ENCODE data around the gene HIGD1A. TPM values are rescaled to one million over a fixed set of nuclear protein-coding genes. Genes with fewer than 3 reads are reported as not detected.

HIGD1A gene
- polyA plus RNA-seq, 1 of the 3 experiments (the other 2 are of a cell fraction): 72.1 TPM

DNA sequence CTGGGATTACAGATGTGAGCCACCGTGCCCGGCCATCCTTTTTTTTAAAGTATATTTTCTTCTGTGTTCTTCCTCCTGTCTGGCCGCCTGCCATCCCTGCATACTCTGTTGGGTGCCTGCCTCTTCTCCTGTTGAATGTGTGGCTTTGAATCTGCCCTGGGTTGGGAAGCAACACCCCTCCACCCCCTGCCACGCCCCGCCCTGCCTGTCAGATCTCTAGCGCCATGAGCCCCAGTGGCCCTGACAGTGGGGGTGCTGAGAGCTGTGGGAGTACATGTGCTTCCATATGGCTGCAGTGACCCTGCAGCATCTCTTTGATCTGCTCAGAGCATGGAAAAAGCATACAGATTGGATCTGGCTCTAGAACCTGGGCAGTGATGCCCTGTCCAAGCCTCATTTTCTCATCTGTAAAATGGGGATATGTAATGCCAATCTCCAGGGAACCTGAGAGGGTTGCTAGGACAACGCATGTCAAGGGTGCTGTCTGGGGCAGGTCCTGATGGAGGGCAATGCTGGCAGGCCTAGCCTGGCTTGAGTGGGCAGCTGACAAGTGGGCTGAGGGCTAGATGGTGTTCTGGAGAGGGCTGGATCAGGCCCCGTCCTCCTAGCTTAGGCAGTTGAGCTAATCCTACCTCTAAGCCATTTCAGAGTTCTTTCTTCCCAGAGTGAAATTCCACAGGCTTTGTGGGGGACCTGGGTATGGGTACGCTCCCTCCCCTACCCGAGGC lies 55.1 kb downstream of the HIGD1A start (continued):
- TF ChIP-seq, protein P1, sequence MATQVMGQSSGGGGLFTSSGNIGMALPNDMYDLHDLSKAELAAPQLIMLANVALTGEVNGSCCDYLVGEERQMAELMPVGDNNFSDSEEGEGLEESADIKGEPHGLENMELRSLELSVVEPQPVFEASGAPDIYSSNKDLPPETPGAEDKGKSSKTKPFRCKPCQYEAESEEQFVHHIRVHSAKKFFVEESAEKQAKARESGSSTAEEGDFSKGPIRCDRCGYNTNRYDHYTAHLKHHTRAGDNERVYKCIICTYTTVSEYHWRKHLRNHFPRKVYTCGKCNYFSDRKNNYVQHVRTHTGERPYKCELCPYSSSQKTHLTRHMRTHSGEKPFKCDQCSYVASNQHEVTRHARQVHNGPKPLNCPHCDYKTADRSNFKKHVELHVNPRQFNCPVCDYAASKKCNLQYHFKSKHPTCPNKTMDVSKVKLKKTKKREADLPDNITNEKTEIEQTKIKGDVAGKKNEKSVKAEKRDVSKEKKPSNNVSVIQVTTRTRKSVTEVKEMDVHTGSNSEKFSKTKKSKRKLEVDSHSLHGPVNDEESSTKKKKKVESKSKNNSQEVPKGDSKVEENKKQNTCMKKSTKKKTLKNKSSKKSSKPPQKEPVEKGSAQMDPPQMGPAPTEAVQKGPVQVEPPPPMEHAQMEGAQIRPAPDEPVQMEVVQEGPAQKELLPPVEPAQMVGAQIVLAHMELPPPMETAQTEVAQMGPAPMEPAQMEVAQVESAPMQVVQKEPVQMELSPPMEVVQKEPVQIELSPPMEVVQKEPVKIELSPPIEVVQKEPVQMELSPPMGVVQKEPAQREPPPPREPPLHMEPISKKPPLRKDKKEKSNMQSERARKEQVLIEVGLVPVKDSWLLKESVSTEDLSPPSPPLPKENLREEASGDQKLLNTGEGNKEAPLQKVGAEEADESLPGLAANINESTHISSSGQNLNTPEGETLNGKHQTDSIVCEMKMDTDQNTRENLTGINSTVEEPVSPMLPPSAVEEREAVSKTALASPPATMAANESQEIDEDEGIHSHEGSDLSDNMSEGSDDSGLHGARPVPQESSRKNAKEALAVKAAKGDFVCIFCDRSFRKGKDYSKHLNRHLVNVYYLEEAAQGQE (IDR thresholded peaks at IDR 0.05; ENCODE audit: low read depth, low read length): no peak
- no peak for TF ChIP-seq MEF2A (IDR thresholded peaks at IDR 0.05; ENCODE audit: borderline replicate concordance, low read depth)
- TF ChIP-seq NFIC (IDR thresholded peaks at IDR 0.05; ENCODE audit: borderline replicate concordance): no peak
- no peak for TF ChIP-seq POLR2AphosphoS5 (IDR thresholded peaks at IDR 0.05; ENCODE audit: low read depth, low read length)
- TF ChIP-seq NRF1 (IDR thresholded peaks at IDR 0.05; ENCODE audit: low read depth, low read length): no peak

DNA sequence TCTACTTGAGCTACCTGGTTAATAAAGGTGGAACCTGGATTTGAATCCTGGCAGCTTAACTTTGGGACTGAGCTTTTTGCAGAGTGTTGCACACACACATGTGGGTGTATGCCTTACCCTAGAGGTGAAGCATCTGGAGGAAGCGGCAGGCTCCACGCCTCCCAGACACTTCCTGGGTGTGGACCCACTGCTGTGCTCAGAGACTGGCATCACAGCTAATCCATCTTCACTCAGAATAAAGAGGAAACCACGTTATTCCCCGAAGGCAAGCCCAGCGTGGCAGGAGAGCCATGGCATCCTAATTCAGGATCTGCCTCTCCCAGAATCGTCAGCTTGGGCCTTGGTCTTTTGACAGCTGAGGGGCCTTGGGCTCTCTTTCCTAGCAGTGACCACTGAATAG lies 56.7 kb downstream of the HIGD1A start:
- 32% methylated on average over 4 of the region's 6 CpGs for WGBS (ENCODE audit: low lambda C conversion rate)
- Histone ChIP-seq H3K79me2 (ENCODE audit: insufficient read depth) (no peaks in the 10 kb centered on the region), H3K36me3 (replicated peaks in 1 of 2; ENCODE audit: control insufficient read depth in 1 of 2, insufficient read depth in 2 of 2, low read length in 1 of 2) (no peaks in the 10 kb centered on the region), H3K4me1 (ENCODE audit: control insufficient read depth in 1 of 2, insufficient read depth in 2 of 2, low read depth in 1 of 2, low read length in 1 of 2) (no peaks in the 10 kb centered on the region), H3K9me3 (no peaks in the 10 kb centered on the region), H3F3A (replicated peaks; ENCODE audit: insufficient read depth) (no peaks in the 10 kb centered on the region), H3K27ac (ENCODE audit: low read depth in 2 of 2, low read length in 1 of 2) (no peak overlapping the region), H3K4me2 (no peak overlapping the region), H3K9ac (no peak overlapping the region), H2AFZ (ENCODE audit: low read depth) (no peak overlapping the region), H3K4me3 (ENCODE audit: low read depth in 2 of 2, low read length in 1 of 2) (no peak overlapping the region), H3K9me2 (no peaks in the 10 kb centered on the region), H3K27me3 (ENCODE audit: insufficient read depth) (no peaks in the 10 kb centered on the region), H4K20me1 (ENCODE audit: insufficient read depth) (no peaks in the 10 kb centered on the region)
- ChIA-PET CTCF (interaction anchor here (1.0 to 11.4 kb wide), 4 partner anchors 8 to 92 kb away, joined by 3 to 92 read pairs (median 6); no protein-coding TSS in a partner anchor), POLR2A (no interaction called here)
- TF ChIP-seq CHD2 (IDR thresholded peaks at IDR 0.05; ENCODE audit: low read length, partially characterized antibody) (no peak), MAX (IDR thresholded peaks at IDR 0.05; ENCODE audit: low read depth) (no peak), GATA2 (CRISPR knock-in tag; IDR thresholded peaks at IDR 0.05) (no peak), NRF1 (IDR thresholded peaks at IDR 0.05; ENCODE audit: low read depth, low read length) (no peak), FOXM1 (IDR thresholded peaks at IDR 0.05; ENCODE audit: low read depth) (no peak), FOSL2 (IDR thresholded peaks at IDR 0.05; ENCODE audit: borderline replicate concordance, low read depth) (no peak), NFIC (IDR thresholded peaks at IDR 0.05; ENCODE audit: borderline replicate concordance) (no peak), POLR2AphosphoS5 (IDR thresholded peaks at IDR 0.05; ENCODE audit: low read depth, low read length) (no peak), RCOR1 (IDR thresholded peaks at IDR 0.05; ENCODE audit: low read length) (no peak), MXI1 (IDR thresholded peaks at IDR 0.05; ENCODE audit: low read depth, low read length) (no peak)
- TF ChIP-seq, protein P2, sequence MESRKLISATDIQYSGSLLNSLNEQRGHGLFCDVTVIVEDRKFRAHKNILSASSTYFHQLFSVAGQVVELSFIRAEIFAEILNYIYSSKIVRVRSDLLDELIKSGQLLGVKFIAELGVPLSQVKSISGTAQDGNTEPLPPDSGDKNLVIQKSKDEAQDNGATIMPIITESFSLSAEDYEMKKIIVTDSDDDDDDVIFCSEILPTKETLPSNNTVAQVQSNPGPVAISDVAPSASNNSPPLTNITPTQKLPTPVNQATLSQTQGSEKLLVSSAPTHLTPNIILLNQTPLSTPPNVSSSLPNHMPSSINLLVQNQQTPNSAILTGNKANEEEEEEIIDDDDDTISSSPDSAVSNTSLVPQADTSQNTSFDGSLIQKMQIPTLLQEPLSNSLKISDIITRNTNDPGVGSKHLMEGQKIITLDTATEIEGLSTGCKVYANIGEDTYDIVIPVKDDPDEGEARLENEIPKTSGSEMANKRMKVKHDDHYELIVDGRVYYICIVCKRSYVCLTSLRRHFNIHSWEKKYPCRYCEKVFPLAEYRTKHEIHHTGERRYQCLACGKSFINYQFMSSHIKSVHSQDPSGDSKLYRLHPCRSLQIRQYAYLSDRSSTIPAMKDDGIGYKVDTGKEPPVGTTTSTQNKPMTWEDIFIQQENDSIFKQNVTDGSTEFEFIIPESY (IDR thresholded peaks at IDR 0.05; ENCODE audit: borderline replicate concordance, low read depth): no peak
- no peak for DNase-seq

All from SK-N-SH (cell line).